Astrocyte (in vitro differentiated cells and primary cell): ENCODE measurements around the gene FES. TPM values are rescaled to one million over a fixed set of nuclear protein-coding genes. Genes with fewer than 3 reads are reported as not detected.
A peak's percentile ranks its signal among the peaks of the same experiment; 100 is the strongest.
"Not testable (repeated sequence)": the region's sequence is repeated elsewhere in the genome, so short reads cannot be mapped to it uniquely, and the experiment has no call there.

Source experiments
- DNase-seq: peaks from one replicate; pipeline ENCODE4 v3.0.0-alpha.2; 2010; ENCODE audit warnings: low read depth
- FAIRE-seq: peaks from 2 replicates; lab custom pipeline; 2011; peaks lifted over from hg19 to GRCh38; lab: Jason Lieb, UNC
- H2AFZ ChIP-seq: 2 replicates; pipeline ENCODE4 v1.6.0; 2012; ENCODE audit warnings: low read depth, low read length, inconsistent platforms
- H3K27ac ChIP-seq: 2 replicates; pipeline ENCODE4 v1.5.1; 2011; ENCODE audit warnings: low read depth, low read length, inconsistent platforms
- H3K27me3 ChIP-seq: 2 replicates; pipeline ENCODE4 v1.6.0; 2011; ENCODE audit warnings: low read length, inconsistent platforms; ENCODE audit not compliant: insufficient read depth
- H3K36me3 ChIP-seq: 2 replicates; pipeline ENCODE4 v1.5.1; 2011; ENCODE audit warnings: low read length, inconsistent platforms; ENCODE audit not compliant: insufficient read depth
- H3K4me1 ChIP-seq: 2 replicates; pipeline ENCODE4 v1.5.1; 2011; ENCODE audit warnings: low read length, inconsistent platforms; ENCODE audit not compliant: insufficient read depth
- H3K4me2 ChIP-seq: 2 replicates; pipeline ENCODE4 v1.6.0; 2012; ENCODE audit warnings: low read length, inconsistent platforms
- H3K4me3 ChIP-seq: 2 replicates; pipeline ENCODE4 v1.5.1; 2011; ENCODE audit warnings: low read depth, mild to moderate bottlenecking, low read length, inconsistent platforms; ENCODE audit not compliant: insufficient read depth
- H3K79me2 ChIP-seq: 2 replicates; pipeline ENCODE4 v1.6.0; 2012; ENCODE audit warnings: mild to moderate bottlenecking, low read length, inconsistent platforms; ENCODE audit not compliant: insufficient read depth
- H3K9ac ChIP-seq: 2 replicates; pipeline ENCODE4 v1.6.0; 2012; ENCODE audit warnings: mild to moderate bottlenecking, low read length, inconsistent platforms
- H3K9me3 ChIP-seq: 2 replicates; pipeline ENCODE4 v1.5.1; 2012; ENCODE audit warnings: low read depth, mild to moderate bottlenecking, low read length, inconsistent platforms; ENCODE audit not compliant: insufficient read depth
- H4K20me1 ChIP-seq: 2 replicates; pipeline ENCODE4 v1.6.0; 2012; ENCODE audit warnings: low read length, inconsistent platforms; ENCODE audit not compliant: insufficient read depth
- H3K27ac Mint-ChIP-seq: one replicate; pipeline ENCODE4 v1.8.0; 2021; ENCODE audit warnings: mild to moderate bottlenecking, mixed read lengths; ENCODE audit not compliant: unreplicated experiment
- H3K27me3 Mint-ChIP-seq: one replicate; pipeline ENCODE4 v1.8.0; 2021; ENCODE audit warnings: low read depth, mixed read lengths; ENCODE audit not compliant: unreplicated experiment
- H3K36me3 Mint-ChIP-seq: one replicate; pipeline ENCODE4 v1.8.0; 2021; ENCODE audit warnings: low read depth, mixed read lengths; ENCODE audit not compliant: unreplicated experiment
- H3K4me1 Mint-ChIP-seq: one replicate; pipeline ENCODE4 v1.8.0; 2021; ENCODE audit warnings: low read depth, mixed read lengths; ENCODE audit not compliant: unreplicated experiment
- H3K4me3 Mint-ChIP-seq: one replicate; pipeline ENCODE4 v1.8.0; 2021; ENCODE audit warnings: mild to moderate bottlenecking, moderate library complexity, mixed read lengths; ENCODE audit not compliant: unreplicated experiment
- H3K9me3 Mint-ChIP-seq: one replicate; pipeline ENCODE4 v1.8.0; 2021; ENCODE audit warnings: mild to moderate bottlenecking, mixed read lengths; ENCODE audit not compliant: unreplicated experiment
- CTCF ChIP-seq: IDR thresholded peaks from 2 replicates; pipeline ENCODE4 v1.5.1; 2011; ENCODE audit warnings: low read depth, mild to moderate bottlenecking, inconsistent platforms, low read length, moderate library complexity; ENCODE audit not compliant: insufficient read depth
- EZH2 ChIP-seq: IDR thresholded peaks from 2 replicates; pipeline ENCODE4 v1.6.1; 2012; ENCODE audit warnings: mild to moderate bottlenecking, low read length, inconsistent platforms; ENCODE audit not compliant: insufficient read depth
- total RNA-seq: library from RNA; stranded (reverse); gene quantifications from 2 replicates; pipeline ENCODE4 v1.2.1, GENCODE V29; 2021

Gene FES
- total RNA-seq, 1 donor from 2014 or later = 7.2 TPM

GRCh38 chr15:90907838-90908507 lies 23.7 kb downstream of the FES start:
- H3K27ac ChIP-seq = no peak overlapping the region
- H3K36me3 ChIP-seq = no peaks in the 10 kb centered on the region
- no peaks in the 10 kb centered on the region for H3K9me3 ChIP-seq
- no peak overlapping the region for H3K27ac Mint-ChIP-seq
- TF ChIP-seq EZH2 = no peak
- TF ChIP-seq CTCF = no peak
- H3K79me2 ChIP-seq = no peaks in the 10 kb centered on the region
- no peaks in the 10 kb centered on the region for H3K4me1 Mint-ChIP-seq
- H3K36me3 Mint-ChIP-seq = peaks cover 20% of the 10 kb centered on the region
- no peaks in the 10 kb centered on the region for H4K20me1 ChIP-seq
- H3K4me2 ChIP-seq = no peak overlapping the region
- peaks cover 9% of the 10 kb centered on the region for H3K4me1 ChIP-seq
- H3K4me3 ChIP-seq = no peak overlapping the region
- no peak overlapping the region for H2AFZ ChIP-seq
- peak; percentile 26 for FAIRE-seq
- H3K9ac ChIP-seq = no peak overlapping the region
- no peaks in the 10 kb centered on the region for H3K27me3 ChIP-seq
- peaks cover 15% of the 10 kb centered on the region for H3K27me3 Mint-ChIP-seq
- H3K9me3 Mint-ChIP-seq = no peaks in the 10 kb centered on the region
- DNase-seq = no peak
- H3K4me3 Mint-ChIP-seq = no peak overlapping the region

GRCh38 chr15:90909449-90909848 lies 25.1 kb downstream of the FES start:
- not testable (repeated sequence) for FAIRE-seq

GRCh38 chr15:90909976-90910375 lies 25.7 kb downstream of the FES start:
- FAIRE-seq = no peak
- Histone ChIP-seq H3K4me1 (no peaks in the 10 kb centered on the region), H3K9me3 (no peaks in the 10 kb centered on the region), H3K27me3 (no peaks in the 10 kb centered on the region), H3K36me3 (no peaks in the 10 kb centered on the region), H2AFZ (no peak overlapping the region), H4K20me1 (no peaks in the 10 kb centered on the region), H3K9ac (no peak overlapping the region), H3K27ac (no peak overlapping the region), H3K4me3 (no peak overlapping the region), H3K4me2 (no peak overlapping the region), H3K79me2 (no peaks in the 10 kb centered on the region)
- peaks cover 8% of the 10 kb centered on the region for H3K27me3 Mint-ChIP-seq
- H3K27ac Mint-ChIP-seq = no peak overlapping the region
- peaks cover 22% of the 10 kb centered on the region for H3K36me3 Mint-ChIP-seq
- TF ChIP-seq CTCF = no peak
- TF ChIP-seq EZH2 = no peak
- no peak overlapping the region for H3K4me3 Mint-ChIP-seq
- no peaks in the 10 kb centered on the region for H3K9me3 Mint-ChIP-seq
- peaks cover under 1% of the 10 kb centered on the region for H3K4me1 Mint-ChIP-seq
- DNase-seq = no peak

More at GRCh38 chr15:90909449-90909848, 25.1 kb downstream of the FES start:
- H3K4me1 ChIP-seq, H3K79me2 ChIP-seq, H3K9ac ChIP-seq, H3K4me3 ChIP-seq, H2AFZ ChIP-seq, H3K9me3 Mint-ChIP-seq, H3K36me3 ChIP-seq, H4K20me1 ChIP-seq, H3K27me3 ChIP-seq, H3K27ac ChIP-seq, H3K4me3 Mint-ChIP-seq, H3K9me3 ChIP-seq, H3K4me2 ChIP-seq, H3K27ac Mint-ChIP-seq, H3K4me1 Mint-ChIP-seq, DNase-seq: not testable (repeated sequence)
- H3K36me3 Mint-ChIP-seq = peaks cover 23% of the 10 kb centered on the region
- H3K27me3 Mint-ChIP-seq = peaks cover 13% of the 10 kb centered on the region
